Naive B cell (primary cell): ENCODE results near the gene FBXO34. TPM values are rescaled to one million over a fixed set of nuclear protein-coding genes. Genes with fewer than 3 reads are reported as not detected.
"Not testable (repeated sequence)": the region's sequence is repeated elsewhere in the genome, so short reads cannot be mapped to it uniquely, and the experiment has no call there.

Source experiments
- ATAC-seq, 2 donors: fragments of 150-1000 bp; cut with Tn5 transposase; 2 replicates each; pipeline ENCODE4 v1.10.0; 2021; ENCODE audit warnings: low read depth in 2 of 2, mild to moderate bottlenecking in 2 of 2, moderate library complexity in 2 of 2
- DNase-seq: peaks from one replicate; pipeline ENCODE4 v3.0.0; 2022
- H3K27ac Mint-ChIP-seq, 6 donors: one replicate each; pipeline ENCODE4 v1.8.0; 2020 to 2022; ENCODE audit warnings: mild to moderate bottlenecking in 6 of 6, mixed read lengths in 6 of 6, moderate library complexity in 5 of 6, inconsistent platforms in 2 of 6
- H3K27me3 Mint-ChIP-seq, 3 donors: one replicate each; pipeline ENCODE4 v1.8.0; 2021 to 2022; ENCODE audit warnings: mixed read lengths in 3 of 3, mild to moderate bottlenecking in 1 of 3
- H3K36me3 Mint-ChIP-seq, 2 donors: one replicate each; pipeline ENCODE4 v1.8.0; 2020 to 2022; ENCODE audit warnings: mixed read lengths in 2 of 2, inconsistent platforms in 1 of 2, mild to moderate bottlenecking in 1 of 2
- H3K4me1 Mint-ChIP-seq, 3 donors: one replicate each; pipeline ENCODE4 v1.8.0; 2020 to 2022; ENCODE audit warnings: mixed read lengths in 3 of 3, inconsistent platforms in 1 of 3, mild to moderate bottlenecking in 1 of 3, moderate library complexity in 1 of 3
- H3K4me3 Mint-ChIP-seq, 8 donors: one replicate each; pipeline ENCODE4 v1.8.0; 2020 to 2022; ENCODE audit warnings: mild to moderate bottlenecking in 8 of 8, mixed read lengths in 8 of 8, moderate library complexity in 8 of 8, inconsistent platforms in 2 of 8
- H3K9me3 Mint-ChIP-seq, 7 donors: one replicate each; pipeline ENCODE4 v1.8.0; 2020 to 2022; ENCODE audit warnings: mixed read lengths in 7 of 7, mild to moderate bottlenecking in 5 of 7, inconsistent platforms in 2 of 7, moderate library complexity in 1 of 7
- polyA plus RNA-seq, 6 donors: library from polyadenylated mRNA; unstranded; fragments of 300-500 nt; fragmentation: Illumina TruSeq; gene quantifications; one replicate each; pipeline ENCODE4 v1.2.3, GENCODE V29; 2021; ENCODE audit warnings: low read depth in 6 of 6

Gene FBXO34
- polyA plus RNA-seq, 6 donors from 2014 or later = 22.9 to 35.2 (median 26.9) TPM

GRCh38 chr14:55370883-55371455, 99.7 kb downstream of the FBXO34 start:
- peaks cover 26 to 29% of the 10 kb centered on the region in 2 donors for H3K36me3 Mint-ChIP-seq
- no peak for ATAC-seq
- no peaks in the 10 kb centered on the region for H3K9me3 Mint-ChIP-seq
- DNase-seq = no peak
- peak overlapping the region in 3 of 6 donors; percentile 72 to 84 (median 75) for H3K27ac Mint-ChIP-seq
- H3K27me3 Mint-ChIP-seq = no peaks in the 10 kb centered on the region
- peaks cover 3 to 6% (median 5%) of the 10 kb centered on the region in 3 donors for H3K4me1 Mint-ChIP-seq
- H3K4me3 Mint-ChIP-seq = no peak overlapping the region

DNA sequence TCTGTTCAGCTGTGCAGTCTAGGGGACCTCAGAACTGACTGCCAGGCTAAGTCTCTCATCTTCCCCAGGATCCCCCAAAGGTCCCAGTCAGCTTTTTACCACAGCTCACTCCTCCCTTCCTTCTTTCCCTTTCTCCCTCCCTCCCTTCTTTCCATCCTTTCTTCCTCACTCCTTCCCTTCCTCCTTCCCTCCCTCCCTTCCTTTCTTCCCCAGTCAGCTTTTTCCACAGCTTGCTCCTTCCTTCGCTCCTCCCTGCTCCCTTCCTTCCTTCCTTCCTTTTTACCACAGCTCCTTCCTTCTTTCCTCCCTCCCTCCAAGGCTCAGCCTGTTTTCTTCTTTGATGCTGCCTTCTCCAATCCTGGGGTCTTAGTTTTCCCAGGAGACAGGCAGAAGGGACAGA, 101.2 kb downstream of the FBXO34 start:
- DNase-seq = no peak
- no peak for ATAC-seq
- Mint-ChIP-seq H3K36me3 (peaks cover 36 to 40% of the 10 kb centered on the region in 2 donors), H3K27ac (peak overlapping the region in 4 of 6 donors; percentile 13 to 90 (median 56)), H3K9me3 (no peaks in the 10 kb centered on the region), H3K27me3 (no peaks in the 10 kb centered on the region), H3K4me3 (peak overlapping the region in 1 of 8 donors; percentile 23), H3K4me1 (peaks cover 3 to 6% (median 5%) of the 10 kb centered on the region in 3 donors)

GRCh38 chr14:55372825-55373224, 101.6 kb downstream of the FBXO34 start:
- H3K36me3 Mint-ChIP-seq = peaks cover 32 to 42% of the 10 kb centered on the region in 2 donors
- H3K27me3 Mint-ChIP-seq = no peaks in the 10 kb centered on the region
- H3K4me3 Mint-ChIP-seq = no peak overlapping the region
- ATAC-seq (no peak), DNase-seq (no peak)
- peaks cover 3 to 6% (median 5%) of the 10 kb centered on the region in 3 donors for H3K4me1 Mint-ChIP-seq
- peak overlapping the region in 2 of 6 donors; percentile 60 to 90 for H3K27ac Mint-ChIP-seq
- no peaks in the 10 kb centered on the region for H3K9me3 Mint-ChIP-seq

DNA sequence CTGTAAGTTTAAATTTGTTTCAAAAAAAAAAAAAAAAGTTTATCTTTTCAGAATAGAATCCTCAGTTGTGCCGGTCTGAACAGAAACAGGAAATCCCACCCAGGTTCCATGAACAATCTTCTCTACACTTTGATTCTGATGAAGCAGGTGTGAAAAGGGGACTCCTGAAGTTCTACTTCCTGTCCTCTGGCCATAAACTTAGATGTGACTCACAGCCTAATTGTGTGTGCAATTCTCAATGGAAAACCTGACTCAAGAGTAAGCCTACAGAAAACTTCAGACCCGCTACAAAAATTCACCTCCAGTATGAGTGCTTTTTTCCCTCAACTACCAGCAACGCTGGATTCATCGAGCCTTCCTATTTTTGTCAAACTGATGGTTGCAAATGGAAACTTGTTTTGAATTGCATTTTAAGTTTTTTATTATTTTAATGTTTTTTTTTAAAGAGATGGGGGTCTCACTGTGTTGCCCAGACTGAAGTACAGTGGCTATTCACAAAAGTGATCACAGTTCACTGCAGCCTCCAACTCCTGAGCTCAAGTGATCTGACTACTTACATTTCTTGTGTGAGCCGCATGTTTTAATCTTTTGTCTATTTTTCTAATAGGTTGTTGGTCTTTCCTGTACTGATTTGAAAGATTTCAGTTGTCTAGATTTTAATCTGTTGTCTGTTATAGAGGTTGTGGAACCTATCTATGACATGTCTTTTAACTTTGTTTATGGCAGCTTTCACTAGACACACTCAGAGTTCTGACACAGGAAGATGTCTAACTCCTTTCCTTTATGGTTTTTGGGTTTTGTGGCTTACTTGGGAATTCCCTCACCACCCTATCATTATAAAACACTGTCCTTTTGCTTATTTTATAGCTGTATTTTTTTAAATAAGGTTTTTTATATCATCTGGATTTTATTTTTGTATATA, 102.8 kb downstream of the FBXO34 start:
- DNase-seq = no peak
- Mint-ChIP-seq H3K36me3 (peaks cover 24 to 50% of the 10 kb centered on the region in 2 donors), H3K27ac (no peak overlapping the region), H3K4me3 (no peak overlapping the region), H3K27me3 (no peaks in the 10 kb centered on the region), H3K4me1 (peaks cover 3 to 6% (median 5%) of the 10 kb centered on the region in 3 donors), H3K9me3 (no peaks in the 10 kb centered on the region)
- ATAC-seq = no peak

DNA sequence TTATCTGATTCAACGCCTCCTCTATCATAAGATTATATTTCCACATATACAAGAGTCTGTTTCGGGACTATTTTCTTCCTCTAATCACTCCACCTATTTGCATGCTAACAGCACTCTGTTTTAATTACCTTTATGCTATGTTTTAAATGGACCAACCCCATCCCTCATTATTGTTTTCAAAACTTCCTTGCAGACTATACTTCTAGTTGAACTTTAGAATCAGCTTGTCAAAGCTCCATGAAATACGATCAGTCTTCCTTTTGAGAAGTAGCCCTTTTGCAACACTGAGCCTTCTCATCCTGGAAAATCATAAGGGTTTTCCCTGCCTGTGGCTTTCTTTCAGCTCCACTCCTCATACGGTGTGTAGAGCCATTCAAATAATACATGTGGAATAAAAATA, 103.5 kb downstream of the FBXO34 start:
- ATAC-seq (no peak), DNase-seq (no peak)
- Mint-ChIP-seq H3K4me3 (no peak overlapping the region), H3K36me3 (peaks cover 16 to 45% of the 10 kb centered on the region in 2 donors), H3K27me3 (no peaks in the 10 kb centered on the region), H3K9me3 (no peaks in the 10 kb centered on the region), H3K4me1 (peaks cover 3 to 6% (median 5%) of the 10 kb centered on the region in 3 donors), H3K27ac (peak overlapping the region in 1 of 6 donors; percentile 84)

- Mint-ChIP-seq H3K27me3 (no peaks in the 10 kb centered on the region), H3K4me3 (no peak overlapping the region), H3K27ac (peak overlapping the region in 1 of 6 donors; percentile 68), H3K4me1 (peaks cover 3 to 5% (median 3%) of the 10 kb centered on the region in 3 donors), H3K9me3 (no peaks in the 10 kb centered on the region), H3K36me3 (peaks cover 24 to 51% of the 10 kb centered on the region in 2 donors)
- no peak for ATAC-seq
- DNase-seq = no peak
Observed at GRCh38 chr14:55377236-55377635, 106.0 kb downstream of the FBXO34 start.

DNA sequence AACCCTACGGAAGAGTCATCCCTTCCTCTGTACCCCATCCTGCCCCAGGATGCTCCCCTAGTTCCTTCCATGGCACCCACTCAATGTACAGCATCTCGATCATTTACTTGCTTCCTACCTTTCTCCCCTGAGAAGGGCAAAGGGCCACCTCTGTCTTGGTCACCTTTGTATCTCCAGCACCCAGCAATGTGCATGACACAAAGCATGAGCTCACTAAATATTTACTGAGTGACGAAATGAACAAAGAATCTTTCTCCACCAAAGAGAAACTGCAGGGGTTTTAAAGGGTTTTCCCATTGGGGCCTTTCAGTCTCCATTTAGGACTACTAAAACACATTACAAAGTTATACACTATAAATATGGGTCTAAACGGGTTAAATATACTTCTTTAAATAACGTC, 109.8 kb downstream of the FBXO34 start:
- peaks cover 33 to 42% of the 10 kb centered on the region in 2 donors for H3K36me3 Mint-ChIP-seq
- H3K27ac Mint-ChIP-seq = no peak overlapping the region
- no peaks in the 10 kb centered on the region for H3K4me1 Mint-ChIP-seq

DNA sequence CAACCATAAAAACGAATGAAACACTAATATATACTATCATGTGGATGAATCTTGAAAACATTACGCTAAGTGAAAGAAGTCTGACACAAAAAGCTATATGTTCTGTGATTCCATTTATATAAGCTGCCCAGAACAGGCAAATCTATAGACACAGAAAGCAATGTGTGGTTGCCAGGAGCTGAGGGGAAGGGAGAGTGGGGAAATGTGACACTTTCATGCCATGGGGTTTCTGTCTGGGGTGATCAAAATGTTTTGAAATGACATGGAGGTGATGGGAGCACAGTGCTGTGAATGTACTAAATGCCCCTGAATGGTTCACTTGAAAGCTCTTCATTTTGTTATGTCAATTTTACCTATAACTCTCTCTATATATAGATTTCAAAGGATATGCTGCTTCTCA, 110.3 kb downstream of the FBXO34 start:
- Mint-ChIP-seq H3K27me3 (no peaks in the 10 kb centered on the region), H3K9me3 (no peaks in the 10 kb centered on the region), H3K4me1 (no peaks in the 10 kb centered on the region), H3K4me3 (no peak overlapping the region), H3K27ac (peak overlapping the region in 1 of 6 donors; percentile 17), H3K36me3 (peaks cover 32 to 37% of the 10 kb centered on the region in 2 donors)
- DNase-seq = no peak
- no peak for ATAC-seq

More for the DNA sequence above, 109.8 kb downstream of the FBXO34 start:
- DNase-seq (no peak), ATAC-seq (no peak)
- H3K27me3 Mint-ChIP-seq = no peaks in the 10 kb centered on the region
- H3K9me3 Mint-ChIP-seq = no peaks in the 10 kb centered on the region
- no peak overlapping the region for H3K4me3 Mint-ChIP-seq

- no peaks in the 10 kb centered on the region for H3K9me3 Mint-ChIP-seq
- DNase-seq (no peak), ATAC-seq (no peak)
- H3K27ac Mint-ChIP-seq = no peak overlapping the region
- peaks cover 32 to 38% of the 10 kb centered on the region in 2 donors for H3K36me3 Mint-ChIP-seq
- H3K27me3 Mint-ChIP-seq = no peaks in the 10 kb centered on the region
- H3K4me3 Mint-ChIP-seq = no peak overlapping the region
- no peaks in the 10 kb centered on the region for H3K4me1 Mint-ChIP-seq
Observed at GRCh38 chr14:55382483-55382882, 111.3 kb downstream of the FBXO34 start.

GRCh38 chr14:55383056-55383466, 111.8 kb downstream of the FBXO34 start:
- not testable (repeated sequence) for H3K4me3 Mint-ChIP-seq, ATAC-seq, DNase-seq, H3K4me1 Mint-ChIP-seq, H3K27me3 Mint-ChIP-seq, H3K9me3 Mint-ChIP-seq
- peaks cover 33 to 40% of the 10 kb centered on the region in 2 donors for H3K36me3 Mint-ChIP-seq
- peak overlapping the region in 2 of 6 donors; percentile 40 to 53 for H3K27ac Mint-ChIP-seq

GRCh38 chr14:55383541-55384140, 112.4 kb downstream of the FBXO34 start:
- H3K36me3 Mint-ChIP-seq = peaks cover 38 to 40% of the 10 kb centered on the region in 2 donors
- no peak overlapping the region for H3K4me3 Mint-ChIP-seq
- H3K4me1 Mint-ChIP-seq = no peaks in the 10 kb centered on the region
- H3K27ac Mint-ChIP-seq = no peak overlapping the region
- no peaks in the 10 kb centered on the region for H3K9me3 Mint-ChIP-seq
- ATAC-seq = no peak
- no peak for DNase-seq
- no peaks in the 10 kb centered on the region for H3K27me3 Mint-ChIP-seq

- H3K27me3 Mint-ChIP-seq = no peaks in the 10 kb centered on the region
- peaks cover 44 to 45% of the 10 kb centered on the region in 2 donors for H3K36me3 Mint-ChIP-seq
- ATAC-seq (no peak), DNase-seq (no peak)
- H3K4me1 Mint-ChIP-seq = no peaks in the 10 kb centered on the region
- no peaks in the 10 kb centered on the region for H3K9me3 Mint-ChIP-seq
- no peak overlapping the region for H3K27ac Mint-ChIP-seq
- no peak overlapping the region for H3K4me3 Mint-ChIP-seq
Observed at GRCh38 chr14:55384536-55384935, 113.3 kb downstream of the FBXO34 start.

GRCh38 chr14:55386037-55386808, 115.0 kb downstream of the FBXO34 start:
- Mint-ChIP-seq H3K36me3 (peaks cover 42 to 43% of the 10 kb centered on the region in 2 donors), H3K27ac (peak overlapping the region in 1 of 6 donors; percentile 28), H3K4me1 (peaks cover 0 to 4% (median 0%) of the 10 kb centered on the region in 3 donors), H3K9me3 (no peaks in the 10 kb centered on the region), H3K4me3 (no peak overlapping the region), H3K27me3 (no peaks in the 10 kb centered on the region)
- ATAC-seq = no peak
- DNase-seq = no peak
